GM12878 (cell line): ENCODE data around the gene GHDC. TPM values are rescaled to one million over a fixed set of nuclear protein-coding genes. Genes with fewer than 3 reads are reported as not detected.
A peak's percentile ranks its signal among the peaks of the same experiment; 100 is the strongest.

Source experiments
- ATAC-seq: fragments of 200-7000 bp; cut with Tn5 transposase; 3 replicates; pipeline ENCODE4 v1.9.1; 2020; ENCODE audit warnings: mild to moderate bottlenecking, moderate library complexity
- BruUV-seq: library from RNA; stranded (reverse); fragments of 400-500 nt; replicated peaks from 2 replicates; lab custom pipeline; 2021; lab: Mats Ljungman, UMichigan
- CTCF ChIA-PET: fragments of 300-600 bp; sonication (Branson Sonifier 250); formaldehyde crosslinking; extraction: SDS; loops from one replicate; lab custom pipeline; 2021; ENCODE audit warnings: inconsistent platforms; lab: Yijun Ruan, JAX
- POLR2A ChIA-PET: fragments of 350-600 bp; formaldehyde crosslinking; extraction: SDS; loops from one replicate; lab custom pipeline; 2021; ENCODE audit warnings: inconsistent platforms; lab: Charles Lee
- RAD21 ChIA-PET: fragments of 300-600 bp; sonication (Branson Sonifier 250); formaldehyde crosslinking; loops from one replicate; lab custom pipeline; 2023; ENCODE audit warnings: antibody characterized with exemption; ENCODE audit not compliant: unreplicated experiment; lab: Charles Lee
- SMC1A ChIA-PET: fragments of 300-600 bp; sonication (Branson Sonifier 250); formaldehyde crosslinking; loops from one replicate; lab custom pipeline; 2023; ENCODE audit not compliant: unreplicated experiment, uncharacterized antibody; lab: Charles Lee
- DNase-seq: peaks from one replicate; pipeline ENCODE4 v3.0.0-alpha.2; 2011; ENCODE audit warnings: low read depth, low spot score
- FAIRE-seq: peaks from 3 replicates; lab custom pipeline; 2011; peaks lifted over from hg19 to GRCh38; lab: Jason Lieb, UNC
- H2AFZ ChIP-seq: 2 replicates; pipeline ENCODE4 v1.6.0; 2011; ENCODE audit warnings: low read depth, low read length, control low read depth; ENCODE audit not compliant: control insufficient read depth
- H3K27ac ChIP-seq: 2 replicates; pipeline ENCODE4 v1.5.1; 2011; ENCODE audit warnings: control low read depth; ENCODE audit not compliant: control insufficient read depth, insufficient read depth
- H3K27me3 ChIP-seq, 2 experiments: replicated peaks in 1 of 2; 2 replicates each; pipeline versions ENCODE4 v1.6.0 to v1.6.1; 2011; ENCODE audit warnings: low read length in 1 of 2; ENCODE audit not compliant: control insufficient read depth in 2 of 2, insufficient read depth in 2 of 2
- H3K36me3 ChIP-seq, 2 experiments: 2 replicates each; pipeline ENCODE4 v1.5.1; 2011; ENCODE audit warnings: low read length in 1 of 2; ENCODE audit not compliant: control insufficient read depth in 2 of 2, insufficient read depth in 2 of 2
- H3K4me1 ChIP-seq: 2 replicates; pipeline ENCODE4 v1.6.1; 2011; ENCODE audit warnings: mild to moderate bottlenecking, low read length, moderate library complexity, mixed read lengths; ENCODE audit not compliant: control insufficient read depth, insufficient read depth
- H3K4me2 ChIP-seq: 2 replicates; pipeline ENCODE4 v1.6.0; 2011; ENCODE audit warnings: control low read depth; ENCODE audit not compliant: control insufficient read depth, insufficient read depth
- H3K4me3 ChIP-seq: fragments of 200-600 bp; sonication (generic); 2 replicates; pipeline ENCODE4 v1.5.1; 2016
- H3K79me2 ChIP-seq: 2 replicates; pipeline ENCODE4 v1.6.0; 2011; ENCODE audit warnings: low read length; ENCODE audit not compliant: control insufficient read depth, insufficient read depth
- H3K9ac ChIP-seq: 2 replicates; pipeline ENCODE4 v1.8.0; 2011; ENCODE audit warnings: low read length, control low read depth, mixed read lengths; ENCODE audit not compliant: control insufficient read depth, insufficient read depth
- H3K9me3 ChIP-seq: replicated peaks from 3 replicates; pipeline ENCODE4 v1.5.1; 2011; ENCODE audit warnings: mild to moderate bottlenecking, low read length; ENCODE audit not compliant: control insufficient read depth, insufficient read depth
- H4K20me1 ChIP-seq: 2 replicates; pipeline ENCODE4 v1.6.0; 2011; ENCODE audit not compliant: control insufficient read depth, insufficient read depth
- BRCA1 ChIP-seq: IDR thresholded peaks from 2 replicates; pipeline ENCODE4 v1.6.1; 2011; ENCODE audit warnings: low read depth, low read length, improper control_type of control experiment
- LARP7 ChIP-seq: fragments of 450-650 bp; IDR thresholded peaks from 2 replicates; pipeline ENCODE4 v1.6.1; 2017; ENCODE audit warnings: mild to moderate bottlenecking
- RELA ChIP-seq: fragments of 450-650 bp; IDR thresholded peaks from 2 replicates; pipeline ENCODE4 v1.8.0; 2014; ENCODE audit warnings: borderline replicate concordance; ENCODE audit not compliant: partially characterized antibody
- SUZ12 ChIP-seq: fragments of 200-600 bp; sonication (generic); IDR thresholded peaks from one replicate; pipeline ENCODE4 v1.6.1; 2018; ENCODE audit warnings: antibody characterized with exemption, mild to moderate bottlenecking; ENCODE audit not compliant: unreplicated experiment
- ZNF24 ChIP-seq: fragments of 450-650 bp; IDR thresholded peaks from 2 replicates; pipeline ENCODE4 v1.6.1; 2017; ENCODE audit warnings: antibody characterized with exemption, mild to moderate bottlenecking
- ZZZ3 ChIP-seq: IDR thresholded peaks from 2 replicates; pipeline ENCODE4 v1.6.1; 2011; ENCODE audit warnings: low read depth; ENCODE audit not compliant: control insufficient read depth, insufficient read length
- WGBS: methylation state at CpG from one replicate; pipeline ENCODE4 v1.1.6; 2016; ENCODE audit warnings: low lambda C conversion rate; ENCODE audit not compliant: insufficient replicate concordance, insufficient coverage; ENCODE audit errors: missing lambda C conversion rate; 5-methylcytosine and 5-hydroxymethylcytosine counted together
- in situ Hi-C: fragments of 300-500 bp; cut with MboI; formaldehyde crosslinking; loops from 9 replicates; pipeline ENCODE4 v1.14.3; 2018; ENCODE audit warnings: mixed read lengths
- intact Hi-C: fragments of 100-400 bp; cut with micrococcal nuclease; formaldehyde crosslinking; loops from one replicate; pipeline ENCODE4 v1.14.2; 2022; ENCODE audit not compliant: unreplicated experiment
- polyA plus RNA-seq, 11 experiments: library from polyadenylated mRNA; depleted of rRNA in 4 of 11; unstranded in 6 of 11; stranded (reverse) in 5 of 11; fragments of >200 nt; fragmentation: Nextera tagmentation in 4 of 11; fragmentation: Illumina TruSeq in 1 of 11; extraction: Ambion mirVana in 4 of 11; extraction: Trizol in 1 of 11; gene quantifications; 1 replicate in 1 of 11; 2 replicates in 10 of 11; pipeline versions ENCODE4 v1.2.1 to v1.2.3, GENCODE V29; 2011 to 2016; ENCODE audit warnings: inconsistent platforms in 2 of 11, missing spikeins in 2 of 11, low read depth in 1 of 11
- total RNA-seq, 4 experiments: library from RNA; depleted of rRNA in 3 of 4; stranded (reverse); fragments of >200 nt in 3 of 4; fragmentation: Illumina TruSeq in 1 of 4; extraction: Trizol in 1 of 4; gene quantifications; 2 replicates each; pipeline versions ENCODE4 v1.2.1 to v1.2.3, GENCODE V29; 2013 to 2021
- TF ChIP-seq, protein P1 (sequence below): fragments of 450-650 bp; IDR thresholded peaks from 2 replicates; pipeline ENCODE4 v1.6.1; 2017; ENCODE audit warnings: mild to moderate bottlenecking, low read depth, inconsistent platforms; ENCODE audit not compliant: poor library complexity, severe bottlenecking
- TF ChIP-seq, protein P2 (sequence below): fragments of 450-650 bp; IDR thresholded peaks from 2 replicates; pipeline ENCODE4 v1.6.1; 2018; ENCODE audit warnings: borderline replicate concordance, mild to moderate bottlenecking; ENCODE audit not compliant: partially characterized antibody
- TF ChIP-seq, protein P3 (sequence below): fragments of 450-650 bp; IDR thresholded peaks from 2 replicates; pipeline ENCODE4 v1.6.1; 2017; ENCODE audit warnings: low read depth, mild to moderate bottlenecking, moderate library complexity
- TF ChIP-seq, protein P4 (sequence below): IDR thresholded peaks from 2 replicates; pipeline ENCODE4 v1.6.1; 2012; ENCODE audit warnings: low read length, inconsistent platforms

GHDC gene
- total and polyA plus RNA-seq, 10 of the 15 experiments (the other 5 are each of a cell fraction or from before 2014, with no cell fraction given): 0.72 to 20.6 (median 12.9) TPM

DNA sequence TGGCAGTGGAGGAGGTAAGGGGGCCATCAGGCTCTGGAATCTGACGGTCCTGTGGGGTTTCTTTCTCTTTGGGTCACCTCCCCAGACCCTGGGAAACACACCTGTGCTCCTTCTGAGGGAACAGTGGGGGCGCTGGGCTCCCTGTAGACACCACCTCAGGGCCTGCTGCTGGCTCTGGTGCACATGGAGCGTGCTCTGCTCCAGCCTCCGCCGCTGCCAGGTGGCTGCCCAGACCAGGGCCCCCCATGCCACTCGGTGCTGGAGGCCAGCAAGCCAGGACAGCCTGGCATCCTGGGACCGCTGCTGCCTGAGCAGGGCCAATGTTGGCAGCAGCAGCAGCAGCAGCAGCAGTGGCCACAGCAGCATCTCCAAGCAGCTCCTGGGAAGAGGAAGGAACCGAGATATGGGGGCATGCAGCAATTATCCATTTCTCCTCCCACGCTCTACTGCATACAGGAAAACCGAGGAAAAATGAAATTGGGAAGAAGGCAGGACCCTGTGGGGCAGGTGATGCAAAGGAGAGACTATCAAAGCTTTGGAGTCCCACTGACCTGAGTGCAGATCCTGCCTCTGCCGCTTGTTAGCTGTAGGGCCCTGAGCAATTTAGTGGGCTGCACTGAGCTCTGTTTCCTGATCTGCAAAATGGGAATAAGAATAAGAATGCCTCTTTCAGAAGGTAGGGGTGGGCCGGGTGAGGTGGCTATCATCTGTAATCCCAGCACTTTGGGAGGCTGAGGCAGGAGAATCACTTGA lies 902 bp downstream of the GHDC start (continued):
- TF ChIP-seq, protein P1, sequence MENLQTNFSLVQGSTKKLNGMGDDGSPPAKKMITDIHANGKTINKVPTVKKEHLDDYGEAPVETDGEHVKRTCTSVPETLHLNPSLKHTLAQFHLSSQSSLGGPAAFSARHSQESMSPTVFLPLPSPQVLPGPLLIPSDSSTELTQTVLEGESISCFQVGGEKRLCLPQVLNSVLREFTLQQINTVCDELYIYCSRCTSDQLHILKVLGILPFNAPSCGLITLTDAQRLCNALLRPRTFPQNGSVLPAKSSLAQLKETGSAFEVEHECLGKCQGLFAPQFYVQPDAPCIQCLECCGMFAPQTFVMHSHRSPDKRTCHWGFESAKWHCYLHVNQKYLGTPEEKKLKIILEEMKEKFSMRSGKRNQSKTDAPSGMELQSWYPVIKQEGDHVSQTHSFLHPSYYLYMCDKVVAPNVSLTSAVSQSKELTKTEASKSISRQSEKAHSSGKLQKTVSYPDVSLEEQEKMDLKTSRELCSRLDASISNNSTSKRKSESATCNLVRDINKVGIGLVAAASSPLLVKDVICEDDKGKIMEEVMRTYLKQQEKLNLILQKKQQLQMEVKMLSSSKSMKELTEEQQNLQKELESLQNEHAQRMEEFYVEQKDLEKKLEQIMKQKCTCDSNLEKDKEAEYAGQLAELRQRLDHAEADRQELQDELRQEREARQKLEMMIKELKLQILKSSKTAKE: no peak
- TF ChIP-seq, protein P2, sequence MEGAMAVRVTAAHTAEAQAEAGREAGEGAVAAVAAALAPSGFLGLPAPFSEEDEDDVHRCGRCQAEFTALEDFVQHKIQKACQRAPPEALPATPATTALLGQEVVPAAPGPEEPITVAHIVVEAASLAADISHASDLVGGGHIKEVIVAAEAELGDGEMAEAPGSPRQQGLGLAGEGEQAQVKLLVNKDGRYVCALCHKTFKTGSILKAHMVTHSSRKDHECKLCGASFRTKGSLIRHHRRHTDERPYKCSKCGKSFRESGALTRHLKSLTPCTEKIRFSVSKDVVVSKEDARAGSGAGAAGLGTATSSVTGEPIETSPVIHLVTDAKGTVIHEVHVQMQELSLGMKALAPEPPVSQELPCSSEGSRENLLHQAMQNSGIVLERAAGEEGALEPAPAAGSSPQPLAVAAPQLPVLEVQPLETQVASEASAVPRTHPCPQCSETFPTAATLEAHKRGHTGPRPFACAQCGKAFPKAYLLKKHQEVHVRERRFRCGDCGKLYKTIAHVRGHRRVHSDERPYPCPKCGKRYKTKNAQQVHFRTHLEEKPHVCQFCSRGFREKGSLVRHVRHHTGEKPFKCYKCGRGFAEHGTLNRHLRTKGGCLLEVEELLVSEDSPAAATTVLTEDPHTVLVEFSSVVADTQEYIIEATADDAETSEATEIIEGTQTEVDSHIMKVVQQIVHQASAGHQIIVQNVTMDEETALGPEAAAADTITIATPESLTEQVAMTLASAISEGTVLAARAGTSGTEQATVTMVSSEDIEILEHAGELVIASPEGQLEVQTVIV: no peak
- TF ChIP-seq, all 136 proteins: peak for 0

DNA sequence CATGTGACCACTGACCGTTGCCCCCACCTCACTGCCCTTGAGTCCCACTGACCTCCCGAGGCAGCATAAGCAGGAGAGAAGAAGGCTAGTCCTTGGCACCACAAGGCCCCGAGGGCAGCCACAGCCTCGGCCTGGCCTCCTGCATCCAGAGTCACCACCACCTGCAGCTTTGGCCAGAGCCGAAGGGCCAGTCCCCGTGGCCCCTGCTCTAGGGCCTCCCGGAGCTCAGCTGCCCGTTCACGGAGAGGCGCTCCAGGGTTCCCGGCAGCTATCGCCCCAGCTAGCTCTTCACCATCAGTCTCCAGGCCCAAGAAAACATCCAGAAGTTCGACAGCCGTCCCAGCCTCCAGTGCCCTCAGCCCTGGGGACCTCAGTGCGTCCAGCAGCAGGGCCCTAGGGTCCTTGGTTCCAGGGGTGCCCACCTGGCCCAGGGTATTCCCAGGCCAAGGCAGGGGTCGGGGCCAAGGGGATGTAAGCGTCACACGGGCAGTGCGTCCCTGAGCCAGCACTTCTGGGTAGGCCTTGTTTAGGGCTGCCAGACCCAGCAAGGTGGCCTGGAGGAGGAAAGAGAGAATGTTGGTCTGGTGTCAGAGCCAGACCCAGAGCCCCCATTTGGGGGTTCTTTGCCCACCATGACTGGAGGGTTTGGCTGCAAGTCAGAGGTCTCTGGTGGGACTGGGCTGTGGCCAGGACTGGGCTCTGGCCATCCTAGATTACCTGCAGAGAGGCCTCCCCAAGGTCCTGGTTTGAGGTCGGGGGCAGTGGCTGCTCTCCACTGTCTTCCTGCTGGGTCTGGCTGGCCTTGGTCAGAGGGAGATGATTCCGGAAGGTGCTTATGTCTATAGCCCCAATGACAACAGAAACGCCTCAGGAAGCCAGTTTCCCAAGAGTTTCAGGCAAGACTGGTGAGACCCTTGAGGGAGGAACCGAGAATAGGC lies 1.8 kb downstream of the GHDC start:
- intact Hi-C loops (no loop called here), in situ Hi-C loops (no loop called here)
- H2AFZ ChIP-seq: no peak overlapping the region
- H3K4me3 ChIP-seq: peak overlapping the region; percentile 92; the same call in 1 of the 2 replicates
- 0 out of 2 replicates have a peak, but pooled peaks cover 3% of the 10 kb centered on the region for H3K4me1 ChIP-seq
- ChIA-PET SMC1A (interaction anchor here (0.8 kb wide), 1 partner anchor 17 kb away, joined by 3 read pairs; no protein-coding TSS in a partner anchor), RAD21 (interaction anchor here (0.5 to 2.0 kb wide), 3 partner anchors 11 to 72 kb away, joined by 4 to 16 read pairs (median 4); partner anchors contain the start of gene KCNH4), POLR2A (interaction anchor here (0.5 to 0.8 kb wide), 3 partner anchors 9 to 1753 kb away, joined by 6 to 7 read pairs (median 6); no protein-coding TSS in a partner anchor), CTCF (interaction anchor here (1.2 kb wide), 1 partner anchor 14 kb away, joined by 3 read pairs; no protein-coding TSS in a partner anchor)
- H4K20me1 ChIP-seq: no peaks in the 10 kb centered on the region
- H3K27ac ChIP-seq: no peak overlapping the region
- WGBS: 83% methylated on average over 23 of the region's 23 CpGs
- H3K9ac ChIP-seq: no peak overlapping the region
- no peaks in the 10 kb centered on the region for H3K36me3 ChIP-seq
- H3K79me2 ChIP-seq: peaks cover 4% of the 10 kb centered on the region
- FAIRE-seq (no peak), ATAC-seq (no peak), DNase-seq (no peak)
- no TSS peak for BruUV-seq
- H3K27me3 ChIP-seq: no peaks in the 10 kb centered on the region
- peak overlapping the region; percentile 60 for H3K4me2 ChIP-seq
- no peaks in the 10 kb centered on the region for H3K9me3 ChIP-seq
- TF ChIP-seq, protein P3, sequence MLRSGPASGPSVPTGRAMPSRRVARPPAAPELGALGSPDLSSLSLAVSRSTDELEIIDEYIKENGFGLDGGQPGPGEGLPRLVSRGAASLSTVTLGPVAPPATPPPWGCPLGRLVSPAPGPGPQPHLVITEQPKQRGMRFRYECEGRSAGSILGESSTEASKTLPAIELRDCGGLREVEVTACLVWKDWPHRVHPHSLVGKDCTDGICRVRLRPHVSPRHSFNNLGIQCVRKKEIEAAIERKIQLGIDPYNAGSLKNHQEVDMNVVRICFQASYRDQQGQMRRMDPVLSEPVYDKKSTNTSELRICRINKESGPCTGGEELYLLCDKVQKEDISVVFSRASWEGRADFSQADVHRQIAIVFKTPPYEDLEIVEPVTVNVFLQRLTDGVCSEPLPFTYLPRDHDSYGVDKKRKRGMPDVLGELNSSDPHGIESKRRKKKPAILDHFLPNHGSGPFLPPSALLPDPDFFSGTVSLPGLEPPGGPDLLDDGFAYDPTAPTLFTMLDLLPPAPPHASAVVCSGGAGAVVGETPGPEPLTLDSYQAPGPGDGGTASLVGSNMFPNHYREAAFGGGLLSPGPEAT: no peak
- TF ChIP-seq BRCA1: no peak
- TF ChIP-seq SUZ12: no peak
- no peak for TF ChIP-seq ZNF24
- no peak for TF ChIP-seq LARP7
- TF ChIP-seq, protein P4, sequence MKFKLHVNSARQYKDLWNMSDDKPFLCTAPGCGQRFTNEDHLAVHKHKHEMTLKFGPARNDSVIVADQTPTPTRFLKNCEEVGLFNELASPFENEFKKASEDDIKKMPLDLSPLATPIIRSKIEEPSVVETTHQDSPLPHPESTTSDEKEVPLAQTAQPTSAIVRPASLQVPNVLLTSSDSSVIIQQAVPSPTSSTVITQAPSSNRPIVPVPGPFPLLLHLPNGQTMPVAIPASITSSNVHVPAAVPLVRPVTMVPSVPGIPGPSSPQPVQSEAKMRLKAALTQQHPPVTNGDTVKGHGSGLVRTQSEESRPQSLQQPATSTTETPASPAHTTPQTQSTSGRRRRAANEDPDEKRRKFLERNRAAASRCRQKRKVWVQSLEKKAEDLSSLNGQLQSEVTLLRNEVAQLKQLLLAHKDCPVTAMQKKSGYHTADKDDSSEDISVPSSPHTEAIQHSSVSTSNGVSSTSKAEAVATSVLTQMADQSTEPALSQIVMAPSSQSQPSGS: no peak
- no peak for TF ChIP-seq RELA
- TF ChIP-seq ZZZ3: no peak
